A172 (cell line): ENCODE data around the gene BLOC1S5. TPM values are rescaled to one million over a fixed set of nuclear protein-coding genes. Genes with fewer than 3 reads are reported as not detected.
A peak's percentile ranks its signal among the peaks of the same experiment; 100 is the strongest.
"Not testable (repeated sequence)": the region's sequence is repeated elsewhere in the genome, so short reads cannot be mapped to it uniquely, and the experiment has no call there.

ENCODE experiments used
- DNase-seq: peaks from one replicate; pipeline ENCODE4 v3.0.0-alpha.2; 2015; ENCODE audit warnings: low spot score
- total RNA-seq: library from RNA; depleted of rRNA; stranded (reverse); fragments of >200 nt; shearing (Covaris generic); gene quantifications from 2 replicates; pipeline ENCODE4 v1.2.3, GENCODE V29; 2014; rRNA removed

BLOC1S5 gene
- total RNA-seq, 1 experiment from 2014 or later: 13.2 TPM

DNA sequence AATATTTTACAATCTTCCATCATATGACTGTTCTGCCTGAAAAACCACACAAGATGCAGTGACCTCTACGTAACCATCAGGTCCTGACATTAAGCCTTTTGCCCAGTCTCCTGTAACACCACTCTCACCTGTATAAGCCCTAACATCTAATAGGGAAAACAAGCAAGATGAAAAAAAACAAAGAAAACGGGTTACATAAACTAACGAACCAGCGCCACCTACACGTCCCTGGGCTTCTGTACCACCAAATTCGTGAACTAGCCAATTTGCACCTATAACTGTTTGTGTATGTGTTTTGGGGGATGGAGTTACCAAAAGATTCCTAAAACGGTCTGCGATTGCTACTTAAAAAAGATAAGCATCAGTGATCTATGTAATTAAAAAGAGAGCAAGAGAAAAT is 70.2 kb downstream of the BLOC1S5 start:
- no peak for DNase-seq

GRCh38 chr6:7993399-7993798 is 70.8 kb downstream of the BLOC1S5 start:
- no peak for DNase-seq

GRCh38 chr6:7992002-7992815 is 72.0 kb downstream of the BLOC1S5 start:
- DNase-seq: peak; percentile 69

- DNase-seq: no peak
Observed at GRCh38 chr6:7991536-7991935, 72.7 kb downstream of the BLOC1S5 start.

GRCh38 chr6:7986219-7986618 is 78.0 kb downstream of the BLOC1S5 start:
- no peak for DNase-seq

- not testable (repeated sequence) for DNase-seq
Observed at GRCh38 chr6:7983967-7984366, 80.2 kb downstream of the BLOC1S5 start.

DNA sequence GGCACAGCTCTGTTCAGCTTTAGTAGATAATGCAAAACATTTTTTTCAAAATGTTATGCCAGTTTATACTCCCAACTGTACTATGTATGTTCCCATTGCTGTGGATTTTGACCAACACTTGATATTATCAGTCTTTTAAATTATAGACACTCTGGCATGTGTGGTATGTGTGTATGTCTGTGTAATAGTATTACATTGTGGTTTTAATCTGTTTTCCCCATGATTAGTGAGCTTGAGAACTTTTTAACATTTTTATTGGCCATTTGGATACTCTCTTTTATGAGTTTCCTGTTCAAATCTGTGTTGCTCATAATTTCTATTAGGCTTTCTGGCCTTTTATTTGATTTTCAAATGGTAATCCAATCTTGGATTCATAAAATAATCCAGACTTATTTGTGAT is 84.4 kb downstream of the BLOC1S5 start:
- DNase-seq: no peak

DNA sequence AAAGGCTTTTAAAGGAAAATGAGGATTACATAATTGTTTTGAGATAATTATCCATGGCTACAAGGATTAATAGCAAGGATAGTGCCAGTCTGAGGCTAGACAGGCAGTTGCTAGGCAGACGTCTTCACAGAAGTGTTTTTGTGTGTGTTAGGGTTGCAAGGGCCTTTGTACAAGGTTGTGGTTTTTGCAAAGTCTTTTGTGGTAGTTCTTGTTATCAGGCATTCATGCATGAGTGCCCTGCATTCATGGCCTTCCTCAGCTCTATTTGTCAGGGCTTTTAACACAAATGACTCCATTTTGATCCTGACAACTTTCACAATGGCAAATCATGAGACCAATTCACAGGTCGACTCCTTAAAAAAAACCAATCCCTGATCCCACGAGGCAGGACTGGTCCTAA is 85.5 kb downstream of the BLOC1S5 start:
- no peak for DNase-seq

DNA sequence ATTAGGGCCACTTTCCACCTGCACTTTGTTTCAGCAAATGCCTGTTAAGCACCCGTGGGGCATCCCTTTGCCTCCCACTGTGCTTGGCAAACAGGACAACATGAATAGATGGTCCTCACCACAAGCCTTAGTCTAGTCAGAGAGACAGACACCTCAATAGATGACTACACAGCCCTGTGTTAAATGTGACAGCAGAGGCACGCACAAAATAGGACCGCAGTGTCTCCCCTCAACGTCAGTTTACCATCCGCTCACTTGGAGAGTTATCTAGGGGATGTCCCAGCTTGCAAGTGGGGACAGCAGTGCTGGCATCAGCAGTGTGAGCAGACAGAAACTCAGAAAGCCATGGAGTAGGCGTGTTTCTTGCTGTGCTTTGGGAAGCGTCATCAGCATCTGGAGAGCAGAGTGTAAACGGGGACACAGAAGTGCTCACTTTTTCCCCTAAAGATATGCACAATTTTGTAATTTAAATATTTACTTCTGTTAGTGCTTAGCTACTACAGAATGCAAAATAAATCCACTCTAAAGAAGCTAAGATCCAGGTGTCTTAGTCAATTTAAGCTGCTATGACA is 87.6 kb downstream of the BLOC1S5 start:
- no peak for DNase-seq

DNA sequence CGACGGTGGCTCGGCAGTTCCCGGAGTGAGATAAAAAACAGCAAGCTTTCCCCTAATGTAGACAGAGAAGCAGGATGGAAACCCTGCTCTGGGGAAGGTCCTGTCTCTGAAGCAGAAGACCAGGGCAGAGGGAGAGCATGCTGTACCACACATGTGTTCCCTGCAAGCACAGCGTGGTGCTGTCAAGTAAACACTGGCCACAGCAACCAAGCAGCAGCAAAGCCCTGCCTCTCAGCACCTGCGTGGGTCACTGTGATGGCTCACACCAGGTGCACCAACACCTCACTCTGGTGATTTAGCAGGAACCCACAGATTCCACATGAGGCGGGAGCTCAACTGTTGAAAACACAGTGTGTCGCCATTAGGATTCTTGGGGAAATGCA is 88.4 kb downstream of the BLOC1S5 start:
- no peak for DNase-seq

- DNase-seq: peak; percentile 98
Observed at GRCh38 chr6:7974938-7975763, 89.0 kb downstream of the BLOC1S5 start.

DNA sequence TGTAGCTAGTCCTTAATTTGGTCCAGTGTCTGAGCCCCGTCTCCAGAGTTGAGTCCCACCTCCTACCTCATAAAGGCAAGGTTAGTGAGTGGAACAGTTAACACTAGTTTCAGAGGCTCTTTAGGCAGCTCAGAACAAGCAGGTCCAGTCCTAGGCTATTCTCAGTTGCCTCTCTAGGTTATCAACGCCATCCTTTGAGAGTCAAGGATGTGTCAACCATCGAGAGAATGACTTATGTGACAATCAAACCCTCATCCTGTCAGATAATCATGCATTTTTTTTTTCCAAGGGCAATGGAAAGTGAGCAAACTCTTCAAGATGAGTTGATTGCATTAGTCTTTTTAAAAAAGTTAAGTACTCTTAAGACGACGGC is 89.6 kb downstream of the BLOC1S5 start:
- DNase-seq: no peak

DNA sequence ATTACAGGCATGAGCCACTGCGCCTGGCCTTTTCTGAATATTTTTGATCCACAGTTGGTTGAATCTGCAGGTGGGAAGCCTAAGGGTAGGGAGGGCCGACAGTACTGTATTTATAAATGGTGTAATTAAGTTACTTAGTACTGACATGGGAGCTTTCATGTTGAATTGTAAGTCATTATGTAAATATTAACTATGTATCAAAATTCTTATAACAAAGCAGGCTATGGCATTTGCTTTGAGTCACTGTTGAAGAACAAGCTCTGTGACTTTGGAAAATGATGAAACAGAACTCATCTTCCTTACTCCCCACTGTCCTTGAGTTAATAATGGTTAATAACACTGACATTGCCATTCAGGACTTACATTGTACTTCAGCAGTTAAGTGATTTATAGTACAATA is 90.6 kb downstream of the BLOC1S5 start:
- no peak for DNase-seq

DNA sequence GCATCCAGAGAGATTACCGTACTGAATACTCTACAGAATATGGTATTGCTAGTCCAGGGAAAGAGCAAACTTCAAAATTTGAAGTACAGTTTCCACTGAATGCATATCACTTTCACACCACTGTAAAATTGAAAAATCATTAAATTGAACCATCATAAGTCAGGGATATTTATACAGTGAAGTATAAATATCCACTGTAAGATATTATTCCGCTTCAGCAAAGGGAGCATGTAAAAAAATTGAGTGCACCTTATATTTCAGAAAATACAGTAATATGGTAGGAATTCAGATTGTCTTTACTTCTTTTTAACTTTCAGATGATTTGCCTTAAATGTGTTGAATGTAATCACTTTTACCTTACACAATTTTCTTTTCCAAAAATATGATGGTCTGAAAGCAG is 92.7 kb downstream of the BLOC1S5 start:
- no peak for DNase-seq

- DNase-seq: no peak
Observed at GRCh38 chr6:7970616-7971015, 93.6 kb downstream of the BLOC1S5 start.

Other genes starting within 250 kb of the BLOC1S5 start
- gene TXNDC5, start 153.6 kb downstream of the BLOC1S5 start, total RNA-seq: 244 and 251 TPM in 2 replicates
- 114 and 117 TPM in 2 replicates for gene EEF1E1, start 38.2 kb upstream of the BLOC1S5 start, total RNA-seq